GM18867 (cell line): ENCODE results near the gene ZNF674.
"Not testable (repeated sequence)": the region's sequence is repeated elsewhere in the genome, so short reads cannot be mapped to it uniquely, and the experiment has no call there.

Experiments used
- ATAC-seq: cut with Tn5 transposase; IDR thresholded peaks from one replicate; pipeline ENCODE4 v1.9.1; 2021; ENCODE audit warnings: mild to moderate bottlenecking, moderate library complexity; ENCODE audit not compliant: unreplicated experiment

The ZNF674 gene

GRCh38 chrX:46571423-46572339 is 26.5 kb upstream of the ZNF674 start:
- no peak for ATAC-seq

- no peak for ATAC-seq
Observed at GRCh38 chrX:46569621-46570020, 24.4 kb upstream of the ZNF674 start.

- no peak for ATAC-seq
Observed at GRCh38 chrX:46567388-46567787, 22.2 kb upstream of the ZNF674 start.

- peak; percentile 99 for ATAC-seq
Observed at GRCh38 chrX:46561824-46562657, 16.8 kb upstream of the ZNF674 start.

- ATAC-seq: no peak
Observed at GRCh38 chrX:46559062-46559461, 13.8 kb upstream of the ZNF674 start.

- no peak for ATAC-seq
Observed at GRCh38 chrX:46554942-46555341, 9.7 kb upstream of the ZNF674 start.

- no peak for ATAC-seq
Observed at GRCh38 chrX:46553935-46554334, 8.7 kb upstream of the ZNF674 start.

GRCh38 chrX:46551494-46552128 is 6.4 kb upstream of the ZNF674 start:
- no peak for ATAC-seq

GRCh38 chrX:46549914-46550313 is 4.7 kb upstream of the ZNF674 start:
- ATAC-seq: no peak

- no peak for ATAC-seq
Observed at GRCh38 chrX:46547857-46548256, 2.6 kb upstream of the ZNF674 start.

- not testable (repeated sequence) for ATAC-seq
Observed at GRCh38 chrX:46544527-46544926, 694 bp downstream of the ZNF674 start.

- ATAC-seq: no peak
Observed at GRCh38 chrX:46543441-46543840, 1.8 kb downstream of the ZNF674 start.

GRCh38 chrX:46531442-46531841 is 13.8 kb downstream of the ZNF674 start:
- ATAC-seq: no peak

- ATAC-seq: not testable (repeated sequence)
Observed at GRCh38 chrX:46530404-46530908, 14.8 kb downstream of the ZNF674 start.

GRCh38 chrX:46529740-46530403 is 15.3 kb downstream of the ZNF674 start:
- ATAC-seq: peak; percentile 64

GRCh38 chrX:46528640-46529039 is 16.6 kb downstream of the ZNF674 start:
- ATAC-seq: not testable (repeated sequence)

GRCh38 chrX:46506076-46506475 is 39.1 kb downstream of the ZNF674 start:
- no peak for ATAC-seq

- ATAC-seq: no peak
Observed at GRCh38 chrX:46502848-46503247, 42.4 kb downstream of the ZNF674 start.

GRCh38 chrX:46500054-46500453 is 45.2 kb downstream of the ZNF674 start:
- no peak for ATAC-seq

GRCh38 chrX:46488712-46489111 is 56.5 kb downstream of the ZNF674 start:
- ATAC-seq: no peak

- no peak for ATAC-seq
Observed at GRCh38 chrX:46485897-46486296, 59.3 kb downstream of the ZNF674 start.
